CD4-positive, CD25-positive, alpha-beta regulatory T cell (primary cell): ENCODE data around the gene FOXP1. TPM values are rescaled to one million over a fixed set of nuclear protein-coding genes. Genes with fewer than 3 reads are reported as not detected.

Experiments
- ATAC-seq, 2 donors: fragments of 150-1000 bp; cut with Tn5 transposase; one replicate each; pipeline ENCODE4 v1.10.0; 2021; ENCODE audit warnings: low read depth in 2 of 2, moderate number of reproducible peaks in 2 of 2, moderate library complexity in 1 of 2
- DNase-seq, 3 donors: peaks; one replicate each; pipeline versions ENCODE4 v3.0.0 to v3.0.0-alpha.2; 2012 to 2022; ENCODE audit warnings: mixed read lengths in 1 of 3
- H3K27ac ChIP-seq: one replicate; pipeline ENCODE4 v1.7.0; 2013; ENCODE audit warnings: mild to moderate bottlenecking, low read length; ENCODE audit not compliant: insufficient read depth, poor library complexity, severe bottlenecking
- H3K27me3 ChIP-seq: one replicate; pipeline ENCODE4 v1.7.0; 2013; ENCODE audit warnings: low read length; ENCODE audit not compliant: control insufficient read depth, insufficient read depth
- H3K36me3 ChIP-seq: one replicate; pipeline ENCODE4 v1.7.0; 2013; ENCODE audit warnings: mild to moderate bottlenecking, low read length, moderate library complexity; ENCODE audit not compliant: control insufficient read depth, insufficient read depth
- H3K4me1 ChIP-seq: 2 replicates; pipeline ENCODE4 v1.7.0; 2013; ENCODE audit warnings: mild to moderate bottlenecking, low read length; ENCODE audit not compliant: insufficient read depth, control insufficient read depth, poor library complexity, severe bottlenecking
- H3K4me3 ChIP-seq: one replicate; pipeline ENCODE4 v1.7.0; 2013; ENCODE audit warnings: low read depth, mild to moderate bottlenecking, low read length, moderate library complexity
- H3K9me3 ChIP-seq, 2 experiments: 1 replicate in 1 of 2; 2 replicates in 1 of 2; pipeline ENCODE4 v1.7.0; 2013; ENCODE audit warnings: low read length in 2 of 2, mild to moderate bottlenecking in 1 of 2, moderate library complexity in 1 of 2; ENCODE audit not compliant: control insufficient read depth in 2 of 2
- H3K27ac Mint-ChIP-seq, 3 donors: one replicate each; pipeline ENCODE4 v1.8.0; 2020 to 2022; ENCODE audit warnings: mild to moderate bottlenecking in 3 of 3, mixed read lengths in 3 of 3, moderate library complexity in 2 of 3
- H3K27me3 Mint-ChIP-seq: one replicate; pipeline ENCODE4 v1.8.0; 2022; ENCODE audit warnings: mild to moderate bottlenecking, mixed read lengths
- H3K36me3 Mint-ChIP-seq: one replicate; pipeline ENCODE4 v1.8.0; 2020; ENCODE audit warnings: mixed read lengths
- H3K4me1 Mint-ChIP-seq, 4 donors: one replicate each; pipeline ENCODE4 v1.8.0; 2020 to 2022; ENCODE audit warnings: mixed read lengths in 4 of 4, mild to moderate bottlenecking in 1 of 4
- H3K4me3 Mint-ChIP-seq, 4 donors: one replicate each; pipeline ENCODE4 v1.8.0; 2020 to 2022; ENCODE audit warnings: mild to moderate bottlenecking in 4 of 4, mixed read lengths in 4 of 4, moderate library complexity in 3 of 4
- H3K9me3 Mint-ChIP-seq, 7 donors: one replicate each; pipeline ENCODE4 v1.8.0; 2020 to 2022; ENCODE audit warnings: mixed read lengths in 7 of 7, mild to moderate bottlenecking in 3 of 7, moderate library complexity in 2 of 7
- polyA plus RNA-seq, 4 donors: library from polyadenylated mRNA; unstranded; fragments of 300-500 nt; fragmentation: Illumina TruSeq; gene quantifications; one replicate each; pipeline ENCODE4 v1.2.3, GENCODE V29; 2021
- total RNA-seq: library from RNA; stranded (reverse); gene quantifications from one replicate; pipeline ENCODE4 v1.2.3, GENCODE V29; 2022

The FOXP1 gene
- total and polyA plus RNA-seq, 5 donors from 2014 or later, result 301 to 599 (median 346) TPM

DNA sequence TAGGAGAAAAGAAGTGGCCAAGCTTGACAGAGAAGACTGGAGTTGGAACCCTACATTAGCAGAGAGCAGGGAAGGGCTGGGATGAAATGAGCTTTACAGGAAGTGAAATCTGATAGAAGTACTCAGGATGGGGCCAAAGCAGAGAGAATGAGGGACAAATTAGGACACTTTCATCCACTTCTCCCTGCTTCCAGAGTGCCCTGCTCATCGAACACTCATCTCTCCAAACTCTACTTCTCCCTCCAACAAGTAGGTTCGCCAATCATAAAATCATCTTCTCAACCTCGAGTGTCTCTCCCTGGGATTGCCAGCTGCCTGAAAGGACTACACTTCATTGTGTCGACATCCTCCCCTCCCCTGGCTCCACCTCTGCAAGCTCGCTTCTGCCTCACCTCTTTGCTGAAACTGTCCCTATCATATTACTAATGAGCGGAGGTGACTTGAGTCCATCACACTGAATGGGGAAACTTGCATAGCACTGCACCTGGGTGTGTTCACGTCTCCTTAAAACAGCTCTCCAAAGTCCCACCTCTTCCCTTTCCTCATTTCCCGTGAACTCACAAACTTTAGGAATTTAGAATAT lies 365.8 kb downstream of the FOXP1 start:
- Mint-ChIP-seq H3K9me3 (peaks cover 0 to 3% (median 0%) of the 10 kb centered on the region in 7 donors), H3K4me3 (peak overlapping the region in 2 of 4 donors; percentile 15 to 24), H3K36me3 (peaks cover 44% of the 10 kb centered on the region), H3K27ac (peak overlapping the region; percentile 17 to 87 (median 64)), H3K27me3 (no peaks in the 10 kb centered on the region), H3K4me1 (peaks cover 28 to 78% (median 58%) of the 10 kb centered on the region in 4 donors)
- H3K27me3 ChIP-seq, result no peaks in the 10 kb centered on the region
- no peaks in the 10 kb centered on the region for H3K4me1 ChIP-seq
- no peak overlapping the region for H3K27ac ChIP-seq
- H3K4me3 ChIP-seq, result no peak overlapping the region
- DNase-seq (no peak), ATAC-seq (no peak)
- no peaks in the 10 kb centered on the region for H3K9me3 ChIP-seq
- peaks cover 21% of the 10 kb centered on the region for H3K36me3 ChIP-seq

DNA sequence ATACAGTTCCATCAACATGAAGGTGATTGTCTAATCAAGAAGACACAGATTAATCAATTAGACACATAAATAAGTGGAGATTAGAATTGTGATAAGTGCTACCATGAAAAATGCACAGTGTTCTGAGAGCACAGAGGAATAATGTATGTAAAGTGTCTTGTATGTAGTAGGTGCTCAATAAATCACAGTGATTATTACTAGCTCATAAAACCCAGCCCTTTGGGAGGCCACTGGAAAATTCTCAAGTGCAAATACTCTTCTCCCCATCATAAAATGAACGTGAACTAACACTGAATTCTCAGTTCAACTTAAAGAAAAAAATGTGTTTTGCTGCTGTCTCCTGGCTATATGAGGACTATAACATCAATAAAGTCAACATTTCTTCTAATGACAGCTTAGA lies 368.2 kb downstream of the FOXP1 start:
- Histone ChIP-seq H3K27ac (no peak overlapping the region), H3K4me3 (no peak overlapping the region), H3K36me3 (peaks cover 13% of the 10 kb centered on the region), H3K9me3 (no peaks in the 10 kb centered on the region), H3K4me1 (peaks cover 13% of the 10 kb centered on the region), H3K27me3 (no peaks in the 10 kb centered on the region)
- DNase-seq (no peak), ATAC-seq (no peak)
- Mint-ChIP-seq H3K27ac (peak overlapping the region in 1 of 3 donors; percentile 58), H3K36me3 (peaks cover 31% of the 10 kb centered on the region), H3K9me3 (peaks cover 0 to 3% (median 0%) of the 10 kb centered on the region in 7 donors), H3K4me1 (peaks cover 41 to 86% (median 64%) of the 10 kb centered on the region in 4 donors), H3K27me3 (no peaks in the 10 kb centered on the region), H3K4me3 (peak overlapping the region in 1 of 4 donors; percentile 0)

- ATAC-seq (no peak), DNase-seq (no peak)
- peaks cover 34% of the 10 kb centered on the region for H3K36me3 Mint-ChIP-seq
- H3K36me3 ChIP-seq, result peaks cover 13% of the 10 kb centered on the region
- no peaks in the 10 kb centered on the region for H3K27me3 Mint-ChIP-seq
- peak overlapping the region in 1 of 3 donors; percentile 28 for H3K27ac Mint-ChIP-seq
- H3K9me3 Mint-ChIP-seq, result peaks cover 0 to 3% (median 0%) of the 10 kb centered on the region in 7 donors
- H3K4me3 Mint-ChIP-seq, result peak overlapping the region in 1 of 4 donors; percentile 53
- H3K9me3 ChIP-seq, result no peaks in the 10 kb centered on the region
- peaks cover 41 to 86% (median 68%) of the 10 kb centered on the region in 4 donors for H3K4me1 Mint-ChIP-seq
- H3K4me1 ChIP-seq, result peaks cover 19% of the 10 kb centered on the region
- no peak overlapping the region for H3K4me3 ChIP-seq
- no peak overlapping the region for H3K27ac ChIP-seq
- H3K27me3 ChIP-seq, result no peaks in the 10 kb centered on the region
These were observed 368.7 kb downstream of the FOXP1 start for GRCh38 chr3:71214797-71215196.

DNA sequence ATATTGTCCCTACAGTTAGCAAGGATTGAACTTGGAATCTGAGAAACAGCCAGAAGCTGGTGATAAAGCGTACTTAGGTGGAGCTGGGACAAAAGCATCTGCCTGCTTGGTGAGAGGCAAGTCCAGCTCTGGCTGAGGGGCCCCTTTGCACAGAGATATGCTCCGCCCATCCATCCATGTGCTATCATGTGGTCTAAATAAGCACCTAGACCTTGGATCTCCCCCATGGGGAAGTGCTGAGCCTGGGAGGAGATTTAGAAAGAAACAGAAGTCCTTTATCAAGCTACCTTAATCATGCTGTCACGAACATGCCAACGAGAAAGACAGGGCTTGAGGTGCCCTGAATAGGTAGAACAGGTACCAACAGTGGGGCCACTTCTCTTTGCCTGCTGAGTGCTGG lies 369.5 kb downstream of the FOXP1 start:
- H3K27ac ChIP-seq, result no peak overlapping the region
- H3K4me3 ChIP-seq, result no peak overlapping the region
- ATAC-seq (no peak), DNase-seq (no peak)
- peaks cover 12% of the 10 kb centered on the region for H3K36me3 ChIP-seq
- H3K4me1 Mint-ChIP-seq, result peaks cover 45 to 90% (median 71%) of the 10 kb centered on the region in 4 donors
- no peaks in the 10 kb centered on the region for H3K27me3 Mint-ChIP-seq
- H3K9me3 ChIP-seq, result no peaks in the 10 kb centered on the region
- H3K27ac Mint-ChIP-seq, result peak overlapping the region in 1 of 3 donors; percentile 45
- H3K9me3 Mint-ChIP-seq, result peaks cover 0 to 3% (median 0%) of the 10 kb centered on the region in 7 donors
- H3K27me3 ChIP-seq, result no peaks in the 10 kb centered on the region
- H3K4me3 Mint-ChIP-seq, result peak overlapping the region in 1 of 4 donors; percentile 53
- peaks cover 19% of the 10 kb centered on the region for H3K4me1 ChIP-seq
- H3K36me3 Mint-ChIP-seq, result peaks cover 30% of the 10 kb centered on the region

GRCh38 chr3:71211083-71211482 lies 372.4 kb downstream of the FOXP1 start:
- peak overlapping the region in 1 of 4 donors; percentile 2 for H3K4me3 Mint-ChIP-seq
- H3K4me1 ChIP-seq, result peaks cover 28% of the 10 kb centered on the region

DNA sequence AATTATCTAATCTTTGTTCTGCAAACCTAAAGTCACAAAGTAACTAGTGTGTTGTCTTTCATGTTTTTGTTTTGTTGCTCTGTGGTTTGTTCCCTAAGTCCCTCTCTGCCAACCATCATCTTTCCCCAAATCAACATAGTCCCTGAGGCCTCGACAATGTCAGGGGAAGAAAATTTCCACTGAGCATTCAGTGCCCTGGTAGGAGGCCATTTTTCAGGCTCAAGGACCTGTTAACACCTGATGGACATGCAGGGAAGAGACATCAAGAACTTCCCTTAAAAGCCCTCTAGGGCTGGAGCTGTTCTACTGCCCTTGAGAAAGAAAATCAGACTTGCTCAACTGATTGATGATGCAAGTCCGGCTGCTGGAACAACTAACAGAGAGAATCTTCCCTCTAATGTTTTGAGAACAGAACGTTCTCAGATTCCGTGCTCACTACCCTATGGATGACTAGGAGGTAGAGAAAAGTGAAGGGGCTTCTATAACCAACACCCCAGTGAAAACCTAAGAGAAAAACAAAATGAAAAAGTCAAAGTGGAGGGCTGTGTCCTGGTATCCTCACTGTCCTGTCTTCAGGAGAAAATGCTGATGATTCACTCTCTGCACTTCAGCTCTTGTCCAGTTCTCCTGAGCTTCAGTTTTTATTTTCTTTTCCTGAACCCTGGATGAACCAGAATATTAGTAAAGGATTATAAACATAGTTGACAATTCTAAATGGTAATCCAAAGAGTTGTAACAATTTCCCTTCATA lies 373.1 kb downstream of the FOXP1 start:
- Histone ChIP-seq H3K9me3 (no peaks in the 10 kb centered on the region), H3K36me3 (peaks cover 8% of the 10 kb centered on the region), H3K27ac (peak overlapping the region; percentile 1), H3K4me1 (peaks cover 29% of the 10 kb centered on the region), H3K4me3 (no peak overlapping the region), H3K27me3 (no peaks in the 10 kb centered on the region)
- Mint-ChIP-seq H3K36me3 (peaks cover 10% of the 10 kb centered on the region), H3K9me3 (peaks cover 0 to 3% (median 0%) of the 10 kb centered on the region in 7 donors), H3K4me3 (peak overlapping the region in 3 of 4 donors; percentile 13 to 52 (median 28)), H3K4me1 (peaks cover 53 to 90% (median 63%) of the 10 kb centered on the region in 4 donors), H3K27ac (peak overlapping the region; percentile 27 to 89 (median 81)), H3K27me3 (no peaks in the 10 kb centered on the region)
- ATAC-seq (no peak), DNase-seq (no peak)

More at GRCh38 chr3:71211083-71211482, 372.4 kb downstream of the FOXP1 start:
- H3K27me3 Mint-ChIP-seq, result no peaks in the 10 kb centered on the region
- no peak overlapping the region for H3K4me3 ChIP-seq
- H3K36me3 ChIP-seq, result peaks cover 7% of the 10 kb centered on the region
- DNase-seq, result no peak
- H3K4me1 Mint-ChIP-seq, result peaks cover 55 to 92% (median 66%) of the 10 kb centered on the region in 4 donors
- H3K27ac ChIP-seq, result peak overlapping the region; percentile 1
- no peak for ATAC-seq
- no peaks in the 10 kb centered on the region for H3K9me3 ChIP-seq
- H3K36me3 Mint-ChIP-seq, result peaks cover 10% of the 10 kb centered on the region
- H3K27me3 ChIP-seq, result no peaks in the 10 kb centered on the region
- H3K9me3 Mint-ChIP-seq, result peaks cover 0 to 3% (median 0%) of the 10 kb centered on the region in 7 donors
- peak overlapping the region; percentile 34 to 68 (median 55) for H3K27ac Mint-ChIP-seq

DNA sequence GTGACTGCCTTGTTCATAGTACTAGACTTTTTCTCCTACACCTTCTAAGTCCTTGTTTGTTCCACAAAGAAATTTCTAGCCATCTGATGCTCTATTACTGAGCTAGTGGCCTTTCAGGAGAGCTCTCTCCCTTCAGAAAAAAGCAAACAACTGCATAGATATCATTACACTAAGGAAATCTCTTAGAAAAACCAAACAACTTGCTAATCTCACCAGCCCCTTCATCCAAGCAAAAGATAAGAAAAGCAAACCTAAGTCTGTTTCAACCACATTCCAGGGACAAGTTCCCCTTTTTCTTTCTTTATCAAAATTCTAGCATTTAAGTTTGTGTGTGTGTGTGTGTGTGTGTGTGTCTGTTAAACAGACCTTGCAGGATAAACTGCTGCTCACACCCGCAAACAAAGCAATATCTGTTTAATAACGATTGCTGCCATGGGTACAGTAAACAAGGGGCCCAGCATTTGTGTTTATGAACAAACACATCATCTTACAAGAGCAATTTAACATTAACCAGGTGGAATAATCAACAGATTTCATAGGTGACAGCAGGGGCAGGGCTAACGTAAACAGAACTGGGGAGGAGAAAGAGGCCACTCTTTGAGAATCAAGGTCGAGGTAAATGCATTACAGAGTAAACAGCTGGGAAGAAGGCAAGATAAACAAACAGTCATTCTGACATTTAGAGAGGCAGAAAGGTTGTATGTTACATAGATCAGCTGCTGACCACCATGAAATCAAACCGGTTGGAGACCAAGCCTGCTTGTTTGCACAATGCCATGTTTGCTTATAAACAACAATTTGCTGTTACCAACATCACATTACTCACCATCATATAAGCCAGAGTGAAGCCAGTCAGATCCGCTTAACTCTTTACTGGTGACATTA lies 375.1 kb downstream of the FOXP1 start:
- DNase-seq (no peak), ATAC-seq (no peak)
- no peak overlapping the region for H3K4me3 ChIP-seq
- H3K36me3 Mint-ChIP-seq, result peaks cover 12% of the 10 kb centered on the region
- no peaks in the 10 kb centered on the region for H3K27me3 Mint-ChIP-seq
- peak overlapping the region in 2 of 4 donors; percentile 7 to 17 for H3K4me3 Mint-ChIP-seq
- H3K27ac Mint-ChIP-seq, result peak overlapping the region; percentile 42 to 62 (median 58)
- H3K9me3 Mint-ChIP-seq, result peaks cover 0 to 3% (median 0%) of the 10 kb centered on the region in 7 donors
- no peaks in the 10 kb centered on the region for H3K27me3 ChIP-seq
- H3K36me3 ChIP-seq, result peaks cover 14% of the 10 kb centered on the region
- H3K27ac ChIP-seq, result no peak overlapping the region
- no peaks in the 10 kb centered on the region for H3K9me3 ChIP-seq
- peaks cover 55 to 92% (median 67%) of the 10 kb centered on the region in 4 donors for H3K4me1 Mint-ChIP-seq
- peaks cover 29% of the 10 kb centered on the region for H3K4me1 ChIP-seq
